HEK293 (cell line): ENCODE data around the gene ERCC3.

Source experiments
- MYNN ChIP-seq: fragments of 450-650 bp; formaldehyde crosslinking; IDR thresholded peaks from 2 replicates; pipeline ENCODE4 v1.5.1; 2016; ENCODE audit warnings: missing biosample characterization, missing genetic modification characterization, borderline replicate concordance
- ZFP3 ChIP-seq: fragments of 450-650 bp; formaldehyde crosslinking; IDR thresholded peaks from 2 replicates; pipeline ENCODE4 v1.5.1; 2016; ENCODE audit warnings: low read depth, missing biosample characterization, missing genetic modification characterization
- ZNF184 ChIP-seq: fragments of 450-650 bp; IDR thresholded peaks from 2 replicates; pipeline ENCODE4 v1.5.1; 2018; ENCODE audit warnings: missing biosample characterization, mild to moderate bottlenecking, missing genetic modification characterization
- ZNF24 ChIP-seq: fragments of 450-650 bp; formaldehyde crosslinking; IDR thresholded peaks from 2 replicates; pipeline ENCODE4 v1.5.1; 2016; ENCODE audit warnings: missing biosample characterization, missing genetic modification characterization
- ZNF274 ChIP-seq, 2 experiments: fragments of 200-500 bp in 1 of 2; fragments of 450-650 bp in 1 of 2; sonication (Bioruptor generic) in 1 of 2; formaldehyde crosslinking in 1 of 2; IDR thresholded peaks; 2 replicates each; pipeline versions ENCODE4 v1.5.1 to v1.6.1; 2014 to 2016; ENCODE audit warnings: borderline replicate concordance in 1 of 2, inconsistent platforms in 1 of 2, low read length in 1 of 2, missing biosample characterization in 1 of 2, missing genetic modification characterization in 1 of 2
- ZNF510 ChIP-seq: fragments of 450-650 bp; formaldehyde crosslinking; IDR thresholded peaks from 2 replicates; pipeline ENCODE4 v1.5.1; 2018; ENCODE audit warnings: mild to moderate bottlenecking, missing genetic modification characterization, missing biosample characterization; ENCODE audit not compliant: insufficient replicate concordance
- ZNF670 ChIP-seq: fragments of 450-650 bp; formaldehyde crosslinking; IDR thresholded peaks from 2 replicates; pipeline ENCODE4 v1.5.1; 2016; ENCODE audit warnings: missing biosample characterization, missing genetic modification characterization, low read depth
- ZNF837 ChIP-seq: fragments of 450-650 bp; formaldehyde crosslinking; IDR thresholded peaks from 2 replicates; pipeline ENCODE4 v1.5.1; 2016; ENCODE audit warnings: missing biosample characterization, missing genetic modification characterization
- TF ChIP-seq, protein P1 (sequence below): fragments of 450-650 bp; formaldehyde crosslinking; IDR thresholded peaks from 2 replicates; pipeline ENCODE4 v1.5.1; 2016; ENCODE audit warnings: missing biosample characterization, missing genetic modification characterization
- TF ChIP-seq, protein P2 (sequence below): fragments of 450-650 bp; formaldehyde crosslinking; IDR thresholded peaks from 2 replicates; pipeline ENCODE4 v1.5.1; 2016; ENCODE audit warnings: missing biosample characterization, missing genetic modification characterization
- TF ChIP-seq, protein P3 (sequence below): sonication (generic); formaldehyde crosslinking; IDR thresholded peaks from 2 replicates; pipeline ENCODE4 v1.8.1; 2022; ENCODE audit warnings: mild to moderate bottlenecking, moderate library complexity, missing genetic modification reagents

DNA sequence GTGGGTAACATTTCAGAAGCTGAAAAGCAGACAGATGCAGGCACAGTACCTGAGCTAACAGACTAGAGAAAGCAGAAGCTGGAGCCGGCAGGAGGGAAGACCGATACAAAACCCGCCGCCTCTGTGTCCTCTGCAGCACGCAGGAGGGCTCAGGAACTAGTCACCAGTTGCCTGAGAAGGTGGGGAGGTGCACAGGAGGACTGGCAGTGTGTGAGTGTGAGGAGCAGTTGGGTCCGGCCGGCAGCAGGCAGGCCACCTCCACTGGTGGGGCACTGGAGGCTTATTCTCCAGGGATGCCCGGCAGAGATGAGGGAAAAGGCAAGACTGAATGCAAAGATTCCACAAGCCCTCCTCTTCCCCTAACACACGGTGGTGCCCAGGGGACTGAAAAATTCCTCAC, 18.2 kb downstream of the ERCC3 start:
- TF ChIP-seq, protein P1, sequence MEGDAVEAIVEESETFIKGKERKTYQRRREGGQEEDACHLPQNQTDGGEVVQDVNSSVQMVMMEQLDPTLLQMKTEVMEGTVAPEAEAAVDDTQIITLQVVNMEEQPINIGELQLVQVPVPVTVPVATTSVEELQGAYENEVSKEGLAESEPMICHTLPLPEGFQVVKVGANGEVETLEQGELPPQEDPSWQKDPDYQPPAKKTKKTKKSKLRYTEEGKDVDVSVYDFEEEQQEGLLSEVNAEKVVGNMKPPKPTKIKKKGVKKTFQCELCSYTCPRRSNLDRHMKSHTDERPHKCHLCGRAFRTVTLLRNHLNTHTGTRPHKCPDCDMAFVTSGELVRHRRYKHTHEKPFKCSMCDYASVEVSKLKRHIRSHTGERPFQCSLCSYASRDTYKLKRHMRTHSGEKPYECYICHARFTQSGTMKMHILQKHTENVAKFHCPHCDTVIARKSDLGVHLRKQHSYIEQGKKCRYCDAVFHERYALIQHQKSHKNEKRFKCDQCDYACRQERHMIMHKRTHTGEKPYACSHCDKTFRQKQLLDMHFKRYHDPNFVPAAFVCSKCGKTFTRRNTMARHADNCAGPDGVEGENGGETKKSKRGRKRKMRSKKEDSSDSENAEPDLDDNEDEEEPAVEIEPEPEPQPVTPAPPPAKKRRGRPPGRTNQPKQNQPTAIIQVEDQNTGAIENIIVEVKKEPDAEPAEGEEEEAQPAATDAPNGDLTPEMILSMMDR (tag by site-specific recombination), result no peak
- TF ChIP-seq MYNN (no peak), ZNF510 (tag by site-specific recombination) (no peak), ZNF274 (IDR thresholded peaks at IDR 0.05; ENCODE audit: low read length) (no peak), ZNF274 (tag by site-specific recombination; IDR thresholded peaks at IDR 0.05; ENCODE audit: borderline replicate concordance) (no peak), ZNF837 (no peak), ZFP3 (tag by site-specific recombination) (no peak), ZNF670 (tag by site-specific recombination) (no peak), ZNF24 (no peak), ZNF184 (no peak)
- TF ChIP-seq, protein P2, sequence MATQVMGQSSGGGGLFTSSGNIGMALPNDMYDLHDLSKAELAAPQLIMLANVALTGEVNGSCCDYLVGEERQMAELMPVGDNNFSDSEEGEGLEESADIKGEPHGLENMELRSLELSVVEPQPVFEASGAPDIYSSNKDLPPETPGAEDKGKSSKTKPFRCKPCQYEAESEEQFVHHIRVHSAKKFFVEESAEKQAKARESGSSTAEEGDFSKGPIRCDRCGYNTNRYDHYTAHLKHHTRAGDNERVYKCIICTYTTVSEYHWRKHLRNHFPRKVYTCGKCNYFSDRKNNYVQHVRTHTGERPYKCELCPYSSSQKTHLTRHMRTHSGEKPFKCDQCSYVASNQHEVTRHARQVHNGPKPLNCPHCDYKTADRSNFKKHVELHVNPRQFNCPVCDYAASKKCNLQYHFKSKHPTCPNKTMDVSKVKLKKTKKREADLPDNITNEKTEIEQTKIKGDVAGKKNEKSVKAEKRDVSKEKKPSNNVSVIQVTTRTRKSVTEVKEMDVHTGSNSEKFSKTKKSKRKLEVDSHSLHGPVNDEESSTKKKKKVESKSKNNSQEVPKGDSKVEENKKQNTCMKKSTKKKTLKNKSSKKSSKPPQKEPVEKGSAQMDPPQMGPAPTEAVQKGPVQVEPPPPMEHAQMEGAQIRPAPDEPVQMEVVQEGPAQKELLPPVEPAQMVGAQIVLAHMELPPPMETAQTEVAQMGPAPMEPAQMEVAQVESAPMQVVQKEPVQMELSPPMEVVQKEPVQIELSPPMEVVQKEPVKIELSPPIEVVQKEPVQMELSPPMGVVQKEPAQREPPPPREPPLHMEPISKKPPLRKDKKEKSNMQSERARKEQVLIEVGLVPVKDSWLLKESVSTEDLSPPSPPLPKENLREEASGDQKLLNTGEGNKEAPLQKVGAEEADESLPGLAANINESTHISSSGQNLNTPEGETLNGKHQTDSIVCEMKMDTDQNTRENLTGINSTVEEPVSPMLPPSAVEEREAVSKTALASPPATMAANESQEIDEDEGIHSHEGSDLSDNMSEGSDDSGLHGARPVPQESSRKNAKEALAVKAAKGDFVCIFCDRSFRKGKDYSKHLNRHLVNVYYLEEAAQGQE (tag by site-specific recombination), result no peak
- TF ChIP-seq, protein P3, sequence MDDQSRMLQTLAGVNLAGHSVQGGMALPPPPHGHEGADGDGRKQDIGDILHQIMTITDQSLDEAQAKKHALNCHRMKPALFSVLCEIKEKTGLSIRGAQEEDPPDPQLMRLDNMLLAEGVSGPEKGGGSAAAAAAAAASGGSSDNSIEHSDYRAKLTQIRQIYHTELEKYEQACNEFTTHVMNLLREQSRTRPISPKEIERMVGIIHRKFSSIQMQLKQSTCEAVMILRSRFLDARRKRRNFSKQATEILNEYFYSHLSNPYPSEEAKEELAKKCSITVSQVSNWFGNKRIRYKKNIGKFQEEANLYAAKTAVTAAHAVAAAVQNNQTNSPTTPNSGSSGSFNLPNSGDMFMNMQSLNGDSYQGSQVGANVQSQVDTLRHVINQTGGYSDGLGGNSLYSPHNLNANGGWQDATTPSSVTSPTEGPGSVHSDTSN, result no peak
